Medulla oblongata (tissue), 1 donor: Measurements from ENCODE around the gene PDCD1LG2.

Experiments
- DNase-seq: peaks from one replicate; pipeline ENCODE4 v3.0.0-alpha.2; 2015; ENCODE audit errors: extremely low spot score

PDCD1LG2 gene

GRCh38 chr9:5611321-5612184 is 101.2 kb downstream of the PDCD1LG2 start:
- DNase-seq: no peak

- no peak for DNase-seq
These were observed 101.8 kb downstream of the PDCD1LG2 start for GRCh38 chr9:5612185-5612530.

GRCh38 chr9:5614192-5614591 is 103.9 kb downstream of the PDCD1LG2 start:
- no peak for DNase-seq

- no peak for DNase-seq
These were observed 104.7 kb downstream of the PDCD1LG2 start for GRCh38 chr9:5614985-5615384.

- DNase-seq: peak; percentile 51
These were observed 107.4 kb downstream of the PDCD1LG2 start for GRCh38 chr9:5617749-5618148.

- DNase-seq: no peak
These were observed 110.2 kb downstream of the PDCD1LG2 start for GRCh38 chr9:5620494-5620893.
